DOHH2 (cell line): Measurements from ENCODE around the gene MALT1.

Experiments used
- CTCF ChIP-seq: fragments of 200-600 bp; sonication (generic); IDR thresholded peaks from one replicate; pipeline ENCODE4 v1.5.1; 2014; ENCODE audit warnings: antibody characterized with exemption, mild to moderate bottlenecking, low read depth, low read length; ENCODE audit not compliant: poor library complexity, severe bottlenecking
- EZH2phosphoT487 ChIP-seq: fragments of 200-600 bp; sonication (generic); IDR thresholded peaks from 2 replicates; pipeline ENCODE4 v1.6.1; 2017; ENCODE audit warnings: borderline replicate concordance, mild to moderate bottlenecking, antibody characterized with exemption, low read length, moderate library complexity, mixed read lengths

GRCh38 chr18:58779529-58779928 lies 108.3 kb downstream of the MALT1 start:
- TF ChIP-seq CTCF (no peak), EZH2phosphoT487 (no peak)
